DMS 273 treated with DMSO at 0.1 percent for 48 hours (cell line): ENCODE measurements around the gene AUH.
"Not testable (repeated sequence)": the region's sequence is repeated elsewhere in the genome, so short reads cannot be mapped to it uniquely, and the experiment has no call there.

Experiments used
- DNase-seq: peaks from one replicate; lab custom pipeline; 2025; lab: John Stamatoyannopoulos, UW

Gene AUH

GRCh38 chr9:91361291-91362050, at the start of gene AUH:
Gene AUH (minus strand): TSS chr9:91361918. CDS start chr9:91361889, 29 bp downstream.
- peak; percentile 13 for DNase-seq

GRCh38 chr9:91411096-91411771, 49.5 kb upstream of the AUH start:
- DNase-seq, result no peak

- no peak for DNase-seq
Measured at GRCh38 chr9:91410161-91410560, 48.4 kb upstream of the AUH start.

- no peak for DNase-seq
Measured at GRCh38 chr9:91408475-91408874, 46.8 kb upstream of the AUH start.

- DNase-seq, result no peak
Measured at GRCh38 chr9:91407580-91408318, 46.0 kb upstream of the AUH start.

- DNase-seq, result no peak
Measured at GRCh38 chr9:91405343-91406077, 43.8 kb upstream of the AUH start.

- no peak for DNase-seq
Measured at GRCh38 chr9:91403665-91404543, 42.2 kb upstream of the AUH start.

GRCh38 chr9:91398926-91399325, 37.2 kb upstream of the AUH start:
- no peak for DNase-seq

GRCh38 chr9:91395553-91396471, 34.1 kb upstream of the AUH start:
- DNase-seq, result peak; percentile 96

- no peak for DNase-seq
Measured at GRCh38 chr9:91395106-91395552, 33.4 kb upstream of the AUH start.

GRCh38 chr9:91393826-91394225, 32.1 kb upstream of the AUH start:
- no peak for DNase-seq

- DNase-seq, result no peak
Measured at GRCh38 chr9:91392435-91392834, 30.7 kb upstream of the AUH start.

GRCh38 chr9:91391818-91392217, 30.1 kb upstream of the AUH start:
- DNase-seq, result no peak

- no peak for DNase-seq
Measured at GRCh38 chr9:91391412-91391811, 29.7 kb upstream of the AUH start.

GRCh38 chr9:91389686-91390085, 28.0 kb upstream of the AUH start:
- DNase-seq, result not testable (repeated sequence)

- no peak for DNase-seq
Measured at GRCh38 chr9:91386765-91387164, 25.0 kb upstream of the AUH start.

- DNase-seq, result no peak
Measured at GRCh38 chr9:91384954-91385353, 23.2 kb upstream of the AUH start.

GRCh38 chr9:91383577-91383976, 21.9 kb upstream of the AUH start:
- DNase-seq, result no peak

- no peak for DNase-seq
Measured at GRCh38 chr9:91382298-91382697, 20.6 kb upstream of the AUH start.

GRCh38 chr9:91379426-91379825, 17.7 kb upstream of the AUH start:
- DNase-seq, result no peak
